Left colon (tissue), 2 donors: Measurements from ENCODE around the gene LEKR1. TPM values are rescaled to one million over a fixed set of nuclear protein-coding genes. Genes with fewer than 3 reads are reported as not detected.
A peak's percentile ranks its signal among the peaks of the same experiment; 100 is the strongest.

ENCODE experiments used
- ATAC-seq: fragments of 200-7000 bp; cut with Tn5 transposase; one replicate; pipeline ENCODE4 v1.9.1; 2020; ENCODE audit warnings: mild to moderate bottlenecking, moderate library complexity
- DNase-seq, 2 donors: peaks; one replicate each; pipeline ENCODE4 v3.0.0-alpha.2; 2020
- intact Hi-C, 2 donors: fragments of 100-400 bp; cut with DNase I in 1 of 2; cut with micrococcal nuclease in 1 of 2; formaldehyde crosslinking; loops; one replicate each; pipeline versions ENCODE4 v1.11.2 to v1.14.0; 2022; cut with DNase I, micrococcal nuclease
- total RNA-seq, 2 donors: library from RNA; stranded (reverse); fragmentation: NEBNext Ultra II Directional; extraction: Animal tissue kit (Norgen Biotek cat#: 25700); gene quantifications; one replicate each; pipeline ENCODE4 v1.2.1, GENCODE V29; 2021
- donor health status: DM: no; HTN: no; CAD: no.
- donor health status: DM: yes; HTN: yes; CAD: no.

Gene LEKR1
- total RNA-seq, 2 donors from 2014 or later = 1.1 to 2.1 TPM

DNA sequence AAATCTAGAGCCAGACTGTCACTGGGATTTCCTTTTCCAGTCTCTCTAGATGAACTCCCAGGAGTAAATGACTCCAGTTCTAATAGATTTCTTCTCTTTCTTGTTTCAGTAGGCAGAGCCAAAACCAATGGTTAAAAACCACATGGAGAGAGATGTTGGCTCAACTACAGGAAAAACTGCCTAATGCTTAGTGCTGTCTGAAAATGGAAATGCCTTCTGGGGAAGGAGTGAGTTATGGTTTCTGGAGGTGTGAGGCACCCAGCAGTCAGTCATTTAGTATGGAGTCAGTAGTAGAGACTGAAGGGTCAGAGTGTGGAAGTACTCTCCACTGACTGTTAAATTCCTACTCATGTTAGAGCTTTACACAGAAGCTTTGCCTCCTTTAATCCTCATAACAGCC is 197.1 kb downstream of the LEKR1 start:
- DNase-seq = no peak
- ATAC-seq = no peak
- intact Hi-C loops = no loop called here

DNA sequence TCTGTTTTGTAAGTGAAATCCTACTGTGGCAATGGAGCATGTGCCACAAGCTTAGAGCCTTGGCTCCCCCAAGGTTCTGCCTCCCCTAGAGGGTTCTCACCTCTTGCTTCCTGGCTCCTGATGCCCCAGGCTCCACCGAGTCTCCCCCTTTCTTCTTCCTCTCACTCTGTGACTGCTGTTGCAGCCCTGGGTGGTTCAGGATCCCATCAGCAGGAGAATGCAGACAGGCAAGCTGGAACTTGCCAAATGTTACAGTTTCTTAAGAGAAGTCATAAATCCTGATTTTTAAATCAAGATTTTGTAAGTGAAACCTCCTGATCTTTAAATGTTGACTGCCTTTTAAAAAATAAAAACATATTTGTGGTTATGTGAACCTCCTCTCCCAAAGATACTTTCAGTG is 199.9 kb downstream of the LEKR1 start:
- DNase-seq (no peak), ATAC-seq (no peak)
- intact Hi-C loops = no loop called here

DNA sequence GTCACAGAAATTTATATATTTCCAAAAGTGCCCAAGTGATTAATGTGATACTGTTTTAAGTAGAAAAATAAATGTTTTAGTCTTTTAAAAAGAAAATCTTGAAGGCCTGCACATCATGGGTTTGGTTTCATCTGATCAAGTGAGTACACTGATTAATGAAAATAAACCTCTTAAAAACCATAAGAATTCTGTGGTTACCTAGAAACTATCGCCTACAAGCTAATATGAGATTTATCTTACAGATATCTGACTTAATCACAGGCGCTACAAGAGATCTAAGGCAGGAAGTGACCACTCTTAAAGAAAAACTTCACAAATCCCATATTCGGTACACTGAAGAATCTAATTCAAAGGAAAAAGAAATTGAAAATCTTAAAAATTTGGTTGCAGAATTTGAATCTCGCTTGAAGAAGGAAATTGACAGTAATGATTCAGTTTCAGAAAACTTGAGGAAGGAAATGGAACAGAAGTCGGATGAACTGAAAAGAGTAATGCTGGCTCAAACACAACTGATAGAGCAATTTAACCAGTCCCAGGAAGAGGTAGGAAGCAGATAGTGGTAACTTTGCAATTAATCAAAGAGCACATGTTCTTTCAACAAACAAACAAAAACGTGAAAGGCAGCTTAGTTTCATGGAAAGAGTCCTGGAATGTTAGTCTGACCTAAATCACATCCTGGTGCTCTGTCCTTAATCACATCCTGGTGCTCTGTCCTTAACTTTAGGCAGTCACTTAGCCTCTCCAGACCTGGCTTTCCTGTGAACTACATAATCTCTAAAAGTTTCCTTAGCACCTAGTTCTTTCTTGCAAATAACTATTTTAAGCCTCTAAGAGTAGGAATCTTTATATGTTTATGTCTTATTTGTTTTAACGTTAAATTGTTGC is 201.9 kb downstream of the LEKR1 start:
- intact Hi-C loops = no loop called here
- no peak for ATAC-seq

DNA sequence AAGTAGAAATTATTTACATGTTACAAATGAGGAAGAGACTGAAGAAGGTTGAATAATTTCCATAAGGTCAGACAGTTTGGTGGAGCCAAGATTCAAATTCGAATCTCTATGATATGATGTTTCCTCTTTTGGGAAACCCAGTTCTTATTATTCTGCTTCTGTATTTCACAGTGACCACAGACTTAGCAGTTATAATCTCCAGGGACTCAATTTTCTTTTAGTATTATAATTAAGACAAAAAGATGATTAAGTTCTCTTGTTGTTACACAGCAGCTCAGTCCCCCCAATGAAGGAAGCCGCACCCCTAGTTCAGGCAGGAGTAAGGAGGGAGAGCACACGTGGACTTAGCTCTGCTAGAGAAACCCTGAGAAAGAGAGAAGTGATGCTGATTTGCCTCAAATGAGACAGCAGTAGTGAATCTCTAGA is 203.2 kb downstream of the LEKR1 start:
- no peak for DNase-seq
- ATAC-seq = no peak
- intact Hi-C loops = no loop called here

More for the DNA sequence above, 201.9 kb downstream of the LEKR1 start:
- no peak for DNase-seq

DNA sequence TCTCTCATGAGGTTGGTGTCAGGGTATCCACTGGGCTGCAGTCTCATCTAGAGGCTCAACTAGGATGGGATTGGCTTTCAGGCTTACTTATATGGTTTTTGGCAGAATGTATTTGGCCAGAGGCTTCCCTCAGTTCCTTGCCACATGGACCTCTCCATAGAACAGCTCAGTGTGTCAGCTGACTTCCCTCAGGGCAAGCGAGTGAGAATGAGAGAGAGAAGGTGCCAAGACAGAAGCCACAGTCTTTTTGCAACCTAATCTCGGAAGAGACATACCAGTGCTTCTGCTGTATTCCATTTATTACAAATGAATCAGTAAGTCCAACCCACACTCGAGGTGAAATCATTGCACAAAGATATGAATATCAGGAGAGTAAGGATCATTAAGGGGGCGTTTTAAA is 204.6 kb downstream of the LEKR1 start:
- intact Hi-C loops = no loop called here
- no peak for ATAC-seq
- DNase-seq = no peak

DNA sequence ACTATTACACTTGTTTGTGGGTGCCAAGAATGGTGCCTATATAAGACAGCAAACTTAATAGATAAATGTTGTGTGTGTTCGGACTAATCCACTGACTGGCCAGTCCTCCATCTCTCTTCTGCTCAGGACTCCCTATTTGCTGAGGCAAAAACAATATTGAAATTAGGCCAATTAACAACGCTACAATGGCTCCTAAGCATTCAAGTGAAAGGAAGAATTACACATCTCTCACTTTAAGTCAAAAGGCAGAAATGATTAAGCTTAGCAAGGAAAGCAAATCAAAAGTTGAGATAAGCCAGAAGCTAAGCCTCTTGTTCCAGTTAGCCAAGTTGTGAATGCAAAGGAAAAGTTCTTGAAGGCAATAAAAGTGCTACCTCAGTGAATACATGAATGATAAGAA is 206.8 kb downstream of the LEKR1 start:
- intact Hi-C loops = no loop called here
- no peak for ATAC-seq
- no peak for DNase-seq

DNA sequence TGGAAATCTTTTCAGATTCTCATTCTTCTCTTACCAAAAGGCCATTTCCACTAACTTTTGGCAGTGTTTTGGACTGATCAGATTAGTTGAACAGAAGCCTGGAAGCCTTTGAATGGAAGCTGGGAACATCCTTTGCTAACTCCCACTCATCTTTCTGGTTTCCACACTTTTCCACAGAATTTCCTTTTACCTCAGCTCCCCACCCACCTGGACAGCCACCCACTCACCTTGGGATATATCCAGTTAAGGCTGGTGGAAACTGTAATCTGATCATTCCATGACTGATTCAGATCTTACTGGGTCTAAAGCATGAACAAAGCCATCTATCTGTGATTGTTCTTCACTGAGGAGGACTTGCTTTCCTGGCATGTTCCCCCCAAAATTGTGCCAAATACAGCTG is 214.3 kb downstream of the LEKR1 start:
- intact Hi-C loops = no loop called here
- ATAC-seq (no peak), DNase-seq (no peak)

DNA sequence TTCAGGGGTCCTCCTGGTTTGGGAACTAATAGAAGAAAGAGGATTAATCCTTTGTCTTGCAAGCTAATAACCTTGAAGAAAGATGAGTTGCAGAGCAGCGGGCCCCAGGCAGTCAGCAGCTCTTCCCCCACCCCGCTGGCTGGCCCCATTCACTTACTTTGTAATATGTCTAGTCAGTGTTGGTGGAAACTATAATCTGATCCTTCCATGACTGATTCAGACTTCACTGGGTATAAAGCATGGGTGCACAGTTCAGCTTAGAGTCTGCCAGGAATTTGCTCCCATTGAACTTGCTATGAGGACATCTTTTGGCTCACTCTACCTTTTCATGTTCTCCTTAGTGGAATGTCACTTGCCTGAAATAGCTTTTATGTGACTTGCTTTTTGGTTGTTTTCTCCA is 216.1 kb downstream of the LEKR1 start:
- intact Hi-C loops = no loop called here
- ATAC-seq = no peak

DNA sequence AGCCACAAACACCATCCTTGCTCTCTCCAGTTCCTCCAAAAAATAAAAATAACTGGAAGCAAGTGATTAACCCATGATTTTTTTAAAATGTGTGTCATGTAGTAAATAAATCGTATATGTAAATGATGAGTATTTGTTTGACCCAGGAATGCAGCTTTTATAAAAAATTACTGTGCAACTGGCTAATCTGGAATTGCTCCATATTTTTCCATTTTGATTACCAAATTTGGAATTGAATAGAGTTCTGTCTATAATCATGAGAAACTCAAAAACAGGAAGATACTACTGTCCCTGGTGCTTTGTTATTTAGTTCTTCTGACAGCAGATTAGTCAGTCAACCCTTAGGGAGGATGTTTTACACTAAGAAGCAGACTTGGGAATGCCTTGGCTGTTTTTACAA is 217.6 kb downstream of the LEKR1 start:
- intact Hi-C loops = no loop called here
- no peak for ATAC-seq
- DNase-seq = no peak

More for the DNA sequence above, 216.1 kb downstream of the LEKR1 start:
- DNase-seq = no peak

DNA sequence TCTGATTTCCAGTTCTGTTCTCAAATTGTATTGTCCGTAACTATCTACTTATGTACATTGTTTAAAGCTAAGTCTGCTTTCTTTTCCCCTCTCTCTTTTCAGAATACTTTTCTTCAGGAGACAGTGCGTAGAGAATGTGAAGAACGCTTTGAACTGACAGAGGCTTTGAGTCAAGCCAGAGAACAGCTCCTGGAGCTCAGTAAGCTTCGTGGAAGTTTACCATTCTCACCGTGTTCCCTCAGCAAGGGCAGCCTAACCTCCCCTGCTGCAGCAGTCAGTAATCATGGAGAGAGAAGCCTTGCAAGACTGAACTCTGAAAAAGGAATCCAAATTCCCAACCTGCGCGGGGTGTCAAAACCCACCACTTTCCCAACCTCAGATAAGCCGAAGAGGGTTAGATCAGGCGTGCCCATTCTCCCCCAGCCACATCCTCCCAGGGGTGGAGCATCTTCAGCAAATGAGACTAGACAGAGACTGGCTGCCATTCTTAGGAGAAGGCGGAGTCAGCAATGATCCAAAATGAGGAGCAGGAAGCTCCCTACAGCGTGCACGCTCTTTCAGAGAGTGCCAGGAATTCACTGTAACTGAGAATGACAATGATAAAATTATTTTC is 219.2 kb downstream of the LEKR1 start:
- ATAC-seq (no peak), DNase-seq (no peak)
- intact Hi-C loops = no loop called here

DNA sequence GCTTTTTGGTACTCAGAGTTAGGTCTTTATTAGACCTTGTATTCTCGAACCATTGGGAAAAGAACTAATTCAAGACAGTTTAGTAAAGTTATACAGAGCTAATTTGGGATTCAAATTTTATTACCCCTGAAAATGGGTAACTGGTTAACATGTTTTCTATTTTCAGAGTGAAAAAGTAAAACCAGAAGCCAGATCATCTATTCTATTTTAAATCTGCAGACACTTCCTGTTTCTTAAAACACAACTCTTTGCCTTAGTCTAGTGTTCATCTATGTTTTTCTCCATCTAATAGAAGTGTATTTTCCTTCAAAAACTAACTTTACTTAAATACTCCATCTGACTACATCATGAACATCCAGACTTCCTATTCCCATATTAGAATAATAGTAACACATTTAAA is 220.4 kb downstream of the LEKR1 start:
- intact Hi-C loops = no loop called here
- DNase-seq (no peak), ATAC-seq (no peak)

DNA sequence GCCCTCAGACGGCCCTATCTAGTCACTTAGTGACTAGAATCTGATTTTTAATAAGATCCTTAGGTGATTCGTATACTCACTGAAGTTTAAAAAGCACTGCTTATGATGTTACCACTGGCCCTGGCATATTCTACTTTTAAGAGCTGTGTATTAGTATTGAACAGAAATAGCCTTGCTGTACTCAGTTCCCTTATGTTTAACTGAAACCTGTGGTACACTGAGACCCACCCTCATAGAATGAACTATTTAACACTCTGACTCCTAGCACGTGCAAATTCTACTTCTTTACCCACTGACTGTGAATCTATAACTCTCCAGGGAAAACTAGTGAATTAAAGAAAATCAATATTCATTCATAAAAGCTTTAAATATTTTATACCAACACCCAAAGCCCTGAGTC is 224.9 kb downstream of the LEKR1 start:
- DNase-seq (no peak), ATAC-seq (no peak)
- intact Hi-C loops = no loop called here

DNA sequence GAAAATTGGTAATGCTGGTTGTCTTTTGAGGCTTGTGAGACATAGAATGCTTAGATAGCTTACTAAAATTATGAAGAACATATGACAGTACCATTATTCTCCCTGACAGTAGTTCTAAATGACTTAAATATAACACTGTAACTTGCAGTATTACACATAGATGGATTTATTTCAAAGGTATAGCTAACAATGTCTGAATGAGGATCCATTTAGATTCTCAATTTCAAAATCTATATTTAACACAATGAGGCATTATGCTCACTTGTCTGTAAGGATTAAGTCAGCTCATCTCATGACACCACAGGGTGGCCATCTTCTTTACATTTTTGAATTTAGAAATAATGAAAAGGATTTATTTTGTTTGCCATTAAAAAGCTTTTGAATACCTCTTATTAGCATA is 225.4 kb downstream of the LEKR1 start:
- intact Hi-C loops = no loop called here
- ATAC-seq (no peak), DNase-seq (no peak)

DNA sequence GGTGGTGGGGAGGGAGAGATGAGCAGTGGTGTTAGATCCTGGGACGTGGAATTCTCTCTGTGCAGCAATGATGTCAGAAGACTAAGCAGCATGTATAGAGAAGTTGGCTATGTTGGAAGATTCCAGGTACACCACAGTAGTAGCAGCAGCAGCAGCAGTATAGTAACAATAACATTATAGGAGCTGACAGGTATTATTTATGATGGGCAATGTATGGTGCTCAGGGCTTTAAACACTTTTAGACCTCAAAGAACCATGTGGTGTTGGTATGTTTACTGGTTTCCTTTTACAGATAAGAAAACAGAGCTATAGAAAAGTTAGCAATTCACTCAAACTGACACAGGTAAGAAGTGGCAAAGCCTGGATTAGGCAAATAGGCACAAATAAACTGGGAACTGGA is 229.9 kb downstream of the LEKR1 start:
- DNase-seq (no peak), ATAC-seq (no peak)
- intact Hi-C loops = no loop called here

DNA sequence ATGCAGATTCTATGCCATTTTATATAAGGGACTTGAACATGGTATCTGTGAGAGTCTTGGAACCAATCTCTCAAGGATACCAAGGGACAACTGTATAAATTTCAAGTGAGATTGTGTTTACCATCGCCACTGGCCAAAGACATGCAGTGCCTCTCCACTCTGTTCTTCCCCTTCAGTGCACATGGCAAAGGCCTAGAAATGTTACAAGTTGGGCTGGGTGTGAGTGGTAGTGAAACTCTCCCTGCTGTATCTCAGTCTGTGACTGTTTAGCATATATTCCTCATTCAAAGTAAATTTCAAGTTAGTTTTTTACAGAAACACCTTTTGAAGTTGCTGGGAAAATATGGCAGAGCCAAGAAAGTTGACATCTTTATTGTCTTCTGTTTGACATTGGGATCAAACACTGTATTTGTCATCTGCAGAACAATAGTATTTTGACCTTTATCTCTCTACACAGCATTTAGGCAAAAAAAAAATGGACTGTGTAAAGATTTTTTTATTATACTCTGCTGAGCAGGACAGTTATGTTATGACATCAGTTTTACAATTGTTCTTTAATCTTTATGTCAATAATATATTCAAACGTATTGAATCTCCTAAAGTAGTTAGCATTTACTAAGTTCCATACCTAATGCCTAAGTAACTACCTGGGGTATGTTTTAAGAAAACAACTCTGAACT is 232.4 kb downstream of the LEKR1 start:
- DNase-seq (no peak), ATAC-seq (peak; percentile 58)
- intact Hi-C loops = no loop called here

DNA sequence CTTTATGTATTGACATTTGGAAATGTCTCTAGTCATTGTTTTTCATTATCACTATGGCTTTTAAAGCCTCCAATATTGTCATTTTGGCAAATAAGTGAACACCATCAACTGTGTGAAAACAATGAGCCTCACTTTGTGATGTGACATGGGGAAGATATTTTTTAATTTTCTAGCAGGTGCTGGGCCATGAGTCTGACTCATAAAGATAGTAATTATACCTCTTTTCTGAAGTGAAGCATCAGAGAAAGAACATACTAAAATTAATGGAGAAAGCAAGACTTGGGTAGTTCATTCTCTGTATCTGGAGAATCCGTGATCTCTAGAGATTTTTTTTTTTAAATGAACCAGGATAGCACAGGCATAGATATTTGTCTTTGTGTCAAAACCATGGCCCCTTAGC is 233.0 kb downstream of the LEKR1 start:
- intact Hi-C loops = no loop called here
- ATAC-seq (no peak), DNase-seq (no peak)

DNA sequence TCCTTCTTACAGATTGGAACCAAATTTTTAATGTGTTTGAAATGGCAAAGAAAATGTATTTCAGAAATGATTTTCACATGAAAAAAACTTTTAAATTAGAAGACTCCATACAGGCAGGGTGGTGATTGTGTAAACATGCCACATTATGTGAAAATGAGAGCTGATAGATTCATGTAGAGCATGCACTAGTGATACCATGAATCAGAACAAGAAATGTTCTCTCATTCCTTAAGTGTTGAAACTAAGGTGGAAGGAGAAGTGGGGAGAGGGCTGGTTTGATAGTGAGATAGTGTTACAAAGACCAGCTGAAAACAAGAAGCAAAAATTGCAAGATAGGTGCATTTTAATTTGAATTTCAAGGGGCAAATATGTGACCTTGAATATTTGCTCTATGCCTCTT is 233.5 kb downstream of the LEKR1 start:
- DNase-seq (no peak), ATAC-seq (no peak)
- intact Hi-C loops = no loop called here

DNA sequence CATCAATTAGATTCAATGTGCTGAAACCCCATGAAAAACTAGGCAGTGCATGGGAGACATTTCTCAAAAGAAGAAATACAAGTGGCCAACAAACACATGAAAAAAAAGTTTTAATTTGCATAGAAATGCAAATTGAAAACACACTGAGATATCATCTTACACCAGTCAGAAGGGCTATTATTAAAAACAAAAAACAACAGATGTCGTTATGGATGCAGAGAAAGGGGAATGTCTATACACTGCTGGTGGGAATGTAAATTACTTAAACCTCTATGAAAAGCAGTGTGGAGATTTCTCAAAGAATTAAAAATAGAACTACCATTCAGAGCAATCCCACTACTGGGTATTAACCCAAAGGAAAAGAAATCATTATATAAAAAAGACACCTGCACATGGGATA is 235.1 kb downstream of the LEKR1 start:
- DNase-seq = no peak
- intact Hi-C loops = no loop called here
- no peak for ATAC-seq

DNA sequence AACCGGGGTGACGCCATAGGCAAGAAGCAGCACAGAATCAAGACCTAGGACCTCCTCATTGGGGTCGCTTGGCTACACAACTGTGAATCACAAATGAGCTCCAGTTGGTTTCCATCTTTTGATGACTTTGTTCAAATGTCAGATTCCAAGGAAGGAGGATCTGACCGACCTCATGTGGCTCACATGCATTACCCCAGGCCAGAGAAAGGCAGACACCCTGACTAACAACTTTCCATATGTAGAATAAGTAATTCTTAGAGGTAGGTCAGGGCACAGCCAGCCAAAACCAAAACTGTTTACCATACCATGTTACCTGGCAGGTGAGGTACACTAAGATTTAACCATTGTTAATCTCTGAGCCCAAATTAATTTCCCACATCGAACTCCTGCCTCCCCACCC is 237.3 kb downstream of the LEKR1 start:
- ATAC-seq (no peak), DNase-seq (no peak)
- intact Hi-C loops = no loop called here

DNA sequence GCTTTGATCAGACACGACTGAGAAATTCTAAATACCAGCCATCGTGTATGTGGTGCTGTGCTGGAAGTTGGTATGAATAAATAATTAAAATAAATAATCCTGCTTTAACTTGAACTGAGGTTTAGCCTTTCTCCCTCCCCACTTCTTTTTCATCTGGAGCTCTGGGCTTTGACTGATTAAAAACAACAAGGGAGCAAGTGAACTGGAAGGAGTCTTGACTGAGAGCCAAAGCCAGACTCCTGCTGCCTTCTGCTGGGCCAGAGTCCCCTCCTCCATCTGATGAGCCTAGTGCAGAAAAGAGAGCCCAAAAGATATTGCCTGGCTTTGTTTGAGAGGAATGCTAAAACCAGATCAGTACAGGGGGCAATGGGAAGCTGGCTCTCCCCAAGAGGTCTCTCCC is 237.8 kb downstream of the LEKR1 start:
- intact Hi-C loops = no loop called here
- no peak for DNase-seq
- ATAC-seq = no peak
